ENCODE results near the gene ASAH2B.
"Not testable (repeated sequence)": the region's sequence is repeated elsewhere in the genome, so short reads cannot be mapped to it uniquely, and the experiment has no call there.

Gene ASAH2B

GRCh38 chr10:50739618-50740292 is at the start of gene ASAH2B:
ASAH2B (plus strand) TSS chr10:50739936; CDS start chr10:50745131, 5,195 bp downstream.
- no peak for FAIRE-seq

- not testable (repeated sequence) for FAIRE-seq
These were observed 41.9 kb upstream of the ASAH2B start for GRCh38 chr10:50697819-50698218.

GRCh38 chr10:50701947-50702346 is 37.8 kb upstream of the ASAH2B start:
- not testable (repeated sequence) for FAIRE-seq

GRCh38 chr10:50702997-50703396 is 36.7 kb upstream of the ASAH2B start:
- not testable (repeated sequence) for FAIRE-seq

- not testable (repeated sequence) for FAIRE-seq
These were observed 35.2 kb upstream of the ASAH2B start for GRCh38 chr10:50704436-50705079.

GRCh38 chr10:50706006-50706405 is 33.7 kb upstream of the ASAH2B start:
- not testable (repeated sequence) for FAIRE-seq

- not testable (repeated sequence) for FAIRE-seq
These were observed 29.5 kb upstream of the ASAH2B start for GRCh38 chr10:50710241-50710640.

GRCh38 chr10:50723812-50724211 is 15.9 kb upstream of the ASAH2B start:
- FAIRE-seq = not testable (repeated sequence)

GRCh38 chr10:50728112-50728511 is 11.6 kb upstream of the ASAH2B start:
- not testable (repeated sequence) for FAIRE-seq

GRCh38 chr10:50738987-50739617 is 634 bp upstream of the ASAH2B start:
- FAIRE-seq = not testable (repeated sequence)

- no peak for FAIRE-seq
These were observed 535 bp downstream of the ASAH2B start for GRCh38 chr10:50740293-50740648.

- not testable (repeated sequence) for FAIRE-seq
These were observed 3.1 kb downstream of the ASAH2B start for GRCh38 chr10:50742820-50743219.

- not testable (repeated sequence) for FAIRE-seq
These were observed 27.2 kb downstream of the ASAH2B start for GRCh38 chr10:50766774-50767513.

GRCh38 chr10:50772042-50772441 is 32.3 kb downstream of the ASAH2B start:
- not testable (repeated sequence) for FAIRE-seq

- FAIRE-seq = not testable (repeated sequence)
These were observed 35.1 kb downstream of the ASAH2B start for GRCh38 chr10:50774868-50775267.

GRCh38 chr10:50780036-50780435 is 40.3 kb downstream of the ASAH2B start:
- FAIRE-seq = not testable (repeated sequence)

GRCh38 chr10:50782017-50782416 is 42.3 kb downstream of the ASAH2B start:
- FAIRE-seq = not testable (repeated sequence)

GRCh38 chr10:50787962-50788361 is 48.2 kb downstream of the ASAH2B start:
- not testable (repeated sequence) for FAIRE-seq

GRCh38 chr10:50788951-50789945 is 49.5 kb downstream of the ASAH2B start:
- peak; percentile 66 for FAIRE-seq

- no peak for FAIRE-seq
These were observed 54.8 kb downstream of the ASAH2B start for GRCh38 chr10:50794490-50794889.

GRCh38 chr10:50796693-50797092 is 57.0 kb downstream of the ASAH2B start:
- no peak for FAIRE-seq

- no peak for FAIRE-seq
These were observed 58.6 kb downstream of the ASAH2B start for GRCh38 chr10:50798297-50798696.

Measured in A204.1 (cell line).